Esophagus muscularis mucosa (tissue), 4 donors: Measurements from ENCODE around the gene ZBTB22.

ENCODE experiments used
- CTCF ChIP-seq, 3 experiments: fragments of 200-600 bp in 2 of 3; fragments of 450-650 bp in 1 of 3; sonication (generic) in 2 of 3; IDR thresholded peaks; one replicate each; pipeline ENCODE4 v1.5.1; 2017 to 2019; ENCODE audit warnings: antibody characterized with exemption in 3 of 3, mild to moderate bottlenecking in 2 of 3, moderate library complexity in 1 of 3
- EP300 ChIP-seq: sonication (generic); formaldehyde crosslinking; IDR thresholded peaks from one replicate; pipeline ENCODE4 v1.6.1; 2017; ENCODE audit warnings: antibody characterized with exemption
- POLR2A ChIP-seq: fragments of 450-650 bp; IDR thresholded peaks from one replicate; pipeline ENCODE4 v1.6.1; 2017; ENCODE audit warnings: antibody characterized with exemption, moderate library complexity, mild to moderate bottlenecking, low read depth
- POLR2AphosphoS5 ChIP-seq, 2 donors: sonication (generic); formaldehyde crosslinking; IDR thresholded peaks; one replicate each; pipeline ENCODE4 v1.6.1; 2017; ENCODE audit warnings: antibody characterized with exemption in 2 of 2

GRCh38 chr6:33276581-33276863 lies 41.0 kb downstream of the ZBTB22 start:
- TF ChIP-seq POLR2A: no peak
- TF ChIP-seq CTCF (IDR thresholded peaks at IDR 0.05): no peak
- no peak for TF ChIP-seq POLR2AphosphoS5 (IDR thresholded peaks at IDR 0.05)
- TF ChIP-seq EP300: no peak
